GM23338 (cell line): ENCODE measurements around the gene KDR.

Experiments
- CREB1 ChIP-seq: fragments of 250-450 bp; sonication (Bioruptor Pico); IDR thresholded peaks from 2 replicates; pipeline ENCODE4 v1.5.0; 2020; ENCODE audit warnings: low read depth, mild to moderate bottlenecking, moderate library complexity
- EZH2 ChIP-seq: fragments of 200-600 bp; sonication (generic); IDR thresholded peaks from one replicate; pipeline ENCODE4 v1.8.0; 2017; ENCODE audit warnings: antibody characterized with exemption, mild to moderate bottlenecking, low read depth; ENCODE audit not compliant: unreplicated experiment
- POLR2AphosphoS5 ChIP-seq: IDR thresholded peaks from 2 replicates; pipeline ENCODE4 v1.6.1; 2016; ENCODE audit warnings: antibody characterized with exemption, low read depth
- STAT1 ChIP-seq: IDR thresholded peaks from one replicate; pipeline ENCODE4 v1.6.1; 2016; ENCODE audit warnings: antibody characterized with exemption; ENCODE audit not compliant: unreplicated experiment
- ZNF114 ChIP-seq: fragments of 250-450 bp; sonication (Bioruptor Pico); IDR thresholded peaks from 2 replicates; pipeline ENCODE4 v1.5.0; 2020; ENCODE audit warnings: mild to moderate bottlenecking, moderate library complexity
- TF ChIP-seq, protein P1 (sequence below), 2 experiments: fragments of 200-600 bp in 1 of 2; sonication (generic) in 1 of 2; conservative IDR thresholded peaks; 2 replicates each; pipeline versions ENCODE4 v1.5.1 to v1.6.1; 2016 to 2017; ENCODE audit warnings: antibody characterized with exemption in 2 of 2, low read depth in 2 of 2, mild to moderate bottlenecking in 2 of 2, moderate library complexity in 1 of 2
- TF ChIP-seq, protein P2 (sequence below): IDR thresholded peaks from one replicate; pipeline ENCODE4 v1.6.1; 2018; ENCODE audit warnings: antibody characterized with exemption; ENCODE audit not compliant: unreplicated experiment

DNA sequence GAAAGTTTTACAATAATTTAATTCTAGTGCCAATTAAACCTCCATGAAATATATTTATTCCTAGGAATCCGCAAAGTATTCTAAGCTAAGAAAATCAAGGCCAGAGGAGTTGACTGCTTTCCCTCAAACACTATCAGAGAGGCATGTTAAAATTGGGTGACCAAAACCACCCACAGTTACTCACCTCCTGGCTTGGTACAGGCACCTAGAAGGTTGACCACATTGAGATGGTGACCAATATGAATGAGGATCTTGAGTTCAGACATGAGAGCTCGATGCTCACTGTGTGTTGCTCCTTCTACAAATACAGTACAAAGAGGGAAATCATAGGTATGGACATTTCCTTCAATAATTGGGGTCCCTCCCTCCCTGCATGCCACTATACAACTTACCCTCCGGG, 29.4 kb downstream of the KDR start:
- TF ChIP-seq EZH2 = no peak
- TF ChIP-seq, protein P1, sequence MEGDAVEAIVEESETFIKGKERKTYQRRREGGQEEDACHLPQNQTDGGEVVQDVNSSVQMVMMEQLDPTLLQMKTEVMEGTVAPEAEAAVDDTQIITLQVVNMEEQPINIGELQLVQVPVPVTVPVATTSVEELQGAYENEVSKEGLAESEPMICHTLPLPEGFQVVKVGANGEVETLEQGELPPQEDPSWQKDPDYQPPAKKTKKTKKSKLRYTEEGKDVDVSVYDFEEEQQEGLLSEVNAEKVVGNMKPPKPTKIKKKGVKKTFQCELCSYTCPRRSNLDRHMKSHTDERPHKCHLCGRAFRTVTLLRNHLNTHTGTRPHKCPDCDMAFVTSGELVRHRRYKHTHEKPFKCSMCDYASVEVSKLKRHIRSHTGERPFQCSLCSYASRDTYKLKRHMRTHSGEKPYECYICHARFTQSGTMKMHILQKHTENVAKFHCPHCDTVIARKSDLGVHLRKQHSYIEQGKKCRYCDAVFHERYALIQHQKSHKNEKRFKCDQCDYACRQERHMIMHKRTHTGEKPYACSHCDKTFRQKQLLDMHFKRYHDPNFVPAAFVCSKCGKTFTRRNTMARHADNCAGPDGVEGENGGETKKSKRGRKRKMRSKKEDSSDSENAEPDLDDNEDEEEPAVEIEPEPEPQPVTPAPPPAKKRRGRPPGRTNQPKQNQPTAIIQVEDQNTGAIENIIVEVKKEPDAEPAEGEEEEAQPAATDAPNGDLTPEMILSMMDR (conservative IDR thresholded peaks at IDR 0.05; ENCODE audit: low read depth in 2 of 2) = no peak
- TF ChIP-seq CREB1 (CRISPR knock-in tag) = no peak
- no peak for TF ChIP-seq POLR2AphosphoS5
- TF ChIP-seq, protein P2, sequence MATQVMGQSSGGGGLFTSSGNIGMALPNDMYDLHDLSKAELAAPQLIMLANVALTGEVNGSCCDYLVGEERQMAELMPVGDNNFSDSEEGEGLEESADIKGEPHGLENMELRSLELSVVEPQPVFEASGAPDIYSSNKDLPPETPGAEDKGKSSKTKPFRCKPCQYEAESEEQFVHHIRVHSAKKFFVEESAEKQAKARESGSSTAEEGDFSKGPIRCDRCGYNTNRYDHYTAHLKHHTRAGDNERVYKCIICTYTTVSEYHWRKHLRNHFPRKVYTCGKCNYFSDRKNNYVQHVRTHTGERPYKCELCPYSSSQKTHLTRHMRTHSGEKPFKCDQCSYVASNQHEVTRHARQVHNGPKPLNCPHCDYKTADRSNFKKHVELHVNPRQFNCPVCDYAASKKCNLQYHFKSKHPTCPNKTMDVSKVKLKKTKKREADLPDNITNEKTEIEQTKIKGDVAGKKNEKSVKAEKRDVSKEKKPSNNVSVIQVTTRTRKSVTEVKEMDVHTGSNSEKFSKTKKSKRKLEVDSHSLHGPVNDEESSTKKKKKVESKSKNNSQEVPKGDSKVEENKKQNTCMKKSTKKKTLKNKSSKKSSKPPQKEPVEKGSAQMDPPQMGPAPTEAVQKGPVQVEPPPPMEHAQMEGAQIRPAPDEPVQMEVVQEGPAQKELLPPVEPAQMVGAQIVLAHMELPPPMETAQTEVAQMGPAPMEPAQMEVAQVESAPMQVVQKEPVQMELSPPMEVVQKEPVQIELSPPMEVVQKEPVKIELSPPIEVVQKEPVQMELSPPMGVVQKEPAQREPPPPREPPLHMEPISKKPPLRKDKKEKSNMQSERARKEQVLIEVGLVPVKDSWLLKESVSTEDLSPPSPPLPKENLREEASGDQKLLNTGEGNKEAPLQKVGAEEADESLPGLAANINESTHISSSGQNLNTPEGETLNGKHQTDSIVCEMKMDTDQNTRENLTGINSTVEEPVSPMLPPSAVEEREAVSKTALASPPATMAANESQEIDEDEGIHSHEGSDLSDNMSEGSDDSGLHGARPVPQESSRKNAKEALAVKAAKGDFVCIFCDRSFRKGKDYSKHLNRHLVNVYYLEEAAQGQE = no peak
- TF ChIP-seq STAT1 = no peak
- TF ChIP-seq ZNF114 (CRISPR knock-in tag) = no peak
